Hepatocyte (in vitro differentiated cells): ENCODE data around the gene GALNT7. TPM values are rescaled to one million over a fixed set of nuclear protein-coding genes. Genes with fewer than 3 reads are reported as not detected.

ENCODE experiments used
- DNase-seq: peaks from one replicate; pipeline ENCODE4 v3.0.0-alpha.2; 2016; ENCODE audit warnings: low spot score
- H2AFZ ChIP-seq: fragments of 200-600 bp; sonication (generic); 2 replicates; pipeline ENCODE4 v1.6.0; 2016; ENCODE audit warnings: antibody characterized with exemption, mild to moderate bottlenecking
- H3K27ac ChIP-seq: fragments of 200-600 bp; sonication (generic); 2 replicates; pipeline ENCODE4 v1.5.1; 2016; ENCODE audit warnings: mild to moderate bottlenecking
- H3K27me3 ChIP-seq: fragments of 200-600 bp; sonication (generic); 2 replicates; pipeline ENCODE4 v1.6.1; 2016
- H3K36me3 ChIP-seq: fragments of 200-600 bp; sonication (generic); replicated peaks from 2 replicates; pipeline ENCODE4 v1.5.1; 2016; ENCODE audit warnings: low read depth; ENCODE audit not compliant: insufficient read depth
- H3K4me1 ChIP-seq: fragments of 200-600 bp; sonication (generic); 2 replicates; pipeline ENCODE4 v1.5.1; 2016; ENCODE audit warnings: mild to moderate bottlenecking, moderate library complexity; ENCODE audit not compliant: insufficient read depth
- H3K4me2 ChIP-seq: fragments of 200-600 bp; sonication (generic); 2 replicates; pipeline ENCODE4 v1.6.0; 2016
- H3K4me3 ChIP-seq: fragments of 200-600 bp; sonication (generic); 2 replicates; pipeline ENCODE4 v1.5.1; 2016; ENCODE audit warnings: mild to moderate bottlenecking
- H3K79me2 ChIP-seq: fragments of 200-600 bp; sonication (generic); 2 replicates; pipeline ENCODE4 v1.6.0; 2017; ENCODE audit warnings: mild to moderate bottlenecking
- H3K9me2 ChIP-seq: fragments of 200-600 bp; sonication (generic); replicated peaks from 2 replicates; pipeline ENCODE4 v1.6.0; 2017; ENCODE audit warnings: mild to moderate bottlenecking; ENCODE audit not compliant: insufficient read depth
- H3K9me3 ChIP-seq: fragments of 200-600 bp; sonication (generic); 2 replicates; pipeline ENCODE4 v1.5.1; 2016; ENCODE audit warnings: low read depth, mild to moderate bottlenecking
- H4K20me1 ChIP-seq: fragments of 200-600 bp; sonication (generic); 2 replicates; pipeline ENCODE4 v1.6.0; 2016; ENCODE audit warnings: mild to moderate bottlenecking; ENCODE audit not compliant: insufficient read depth, poor library complexity, severe bottlenecking
- CTCF ChIP-seq: fragments of 200-600 bp; sonication (generic); IDR thresholded peaks from 2 replicates; pipeline ENCODE4 v1.5.1; 2016; ENCODE audit warnings: antibody characterized with exemption, mild to moderate bottlenecking; ENCODE audit not compliant: poor library complexity
- EZH2 ChIP-seq: fragments of 200-600 bp; sonication (generic); IDR thresholded peaks from 2 replicates; pipeline ENCODE4 v1.6.1; 2016; ENCODE audit warnings: antibody characterized with exemption, mild to moderate bottlenecking, borderline replicate concordance
- EZH2phosphoT487 ChIP-seq: fragments of 200-600 bp; sonication (generic); IDR thresholded peaks from one replicate; pipeline ENCODE4 v1.6.1; 2018; ENCODE audit warnings: antibody characterized with exemption, mild to moderate bottlenecking, low read depth, moderate library complexity; ENCODE audit not compliant: unreplicated experiment, severe bottlenecking
- WGBS: methylation state at CpG from one replicate; pipeline ENCODE4 v1.1.6; 2016; ENCODE audit warnings: low lambda C conversion rate; ENCODE audit errors: missing lambda C conversion rate; 5-methylcytosine and 5-hydroxymethylcytosine counted together
- polyA plus RNA-seq: library from polyadenylated mRNA; unstranded; fragments of >200 nt; fragmentation: Nextera tagmentation; extraction: Ambion mirVana; gene quantifications from 2 replicates; pipeline ENCODE4 v1.2.1, GENCODE V29; 2016
- total RNA-seq: library from RNA; depleted of rRNA; stranded (reverse); fragments of >200 nt; gene quantifications from 2 replicates; pipeline ENCODE4 v1.2.3, GENCODE V29; 2014

The GALNT7 gene
- total and polyA plus RNA-seq, 2 experiments from 2014 or later: 23.7 to 44.6 TPM

- Histone ChIP-seq H3K79me2 (peaks cover 12% of the 10 kb centered on the region), H3K36me3 (no peaks in the 10 kb centered on the region)
Observed at GRCh38 chr4:173227756-173228155, 59.1 kb downstream of the GALNT7 start.

GRCh38 chr4:173230062-173230461, 61.5 kb downstream of the GALNT7 start:
- no peaks in the 10 kb centered on the region for H3K36me3 ChIP-seq
- H3K4me2 ChIP-seq: no peak overlapping the region
- no peak for DNase-seq
- H4K20me1 ChIP-seq: no peaks in the 10 kb centered on the region
- H3K79me2 ChIP-seq: peaks cover 8% of the 10 kb centered on the region
- no peaks in the 10 kb centered on the region for H3K27me3 ChIP-seq
- TF ChIP-seq CTCF: no peak
- no peak for TF ChIP-seq EZH2phosphoT487
- no peak for TF ChIP-seq EZH2
- H3K9me3 ChIP-seq: no peaks in the 10 kb centered on the region
- no peaks in the 10 kb centered on the region for H3K4me1 ChIP-seq
- H3K4me3 ChIP-seq: no peak overlapping the region
- H2AFZ ChIP-seq: no peak overlapping the region
- H3K9me2 ChIP-seq: no peaks in the 10 kb centered on the region
- H3K27ac ChIP-seq: no peak overlapping the region

More at GRCh38 chr4:173227756-173228155, 59.1 kb downstream of the GALNT7 start:
- no peaks in the 10 kb centered on the region for H4K20me1 ChIP-seq
- H3K9me3 ChIP-seq: no peaks in the 10 kb centered on the region
- H3K4me2 ChIP-seq: no peak overlapping the region
- no peaks in the 10 kb centered on the region for H3K9me2 ChIP-seq
- no peak overlapping the region for H3K4me3 ChIP-seq
- WGBS: 95% methylated on average over 2 of the region's 2 CpGs
- no peak for TF ChIP-seq EZH2phosphoT487
- no peak for TF ChIP-seq CTCF
- TF ChIP-seq EZH2: no peak
- no peak for DNase-seq
- H3K4me1 ChIP-seq: no peaks in the 10 kb centered on the region
- no peak overlapping the region for H3K27ac ChIP-seq
- no peaks in the 10 kb centered on the region for H3K27me3 ChIP-seq
- H2AFZ ChIP-seq: no peak overlapping the region

GRCh38 chr4:173231916-173232315, 63.3 kb downstream of the GALNT7 start:
- Histone ChIP-seq H3K36me3 (no peaks in the 10 kb centered on the region), H3K79me2 (peaks cover 2% of the 10 kb centered on the region), H3K4me1 (peaks cover 6% of the 10 kb centered on the region), H3K9me3 (no peaks in the 10 kb centered on the region), H3K9me2 (no peaks in the 10 kb centered on the region), H3K27me3 (no peaks in the 10 kb centered on the region), H3K4me2 (no peak overlapping the region), H3K4me3 (no peak overlapping the region), H2AFZ (no peak overlapping the region), H3K27ac (no peak overlapping the region), H4K20me1 (no peaks in the 10 kb centered on the region)
- no peak for TF ChIP-seq EZH2phosphoT487
- no peak for TF ChIP-seq EZH2
- peak; percentile 34 for TF ChIP-seq CTCF
- peak; percentile 24 for DNase-seq
- WGBS: 80% methylated on average over 1 of the region's 1 CpG

GRCh38 chr4:173233857-173234256, 65.2 kb downstream of the GALNT7 start:
- 96% methylated on average over 5 of the region's 5 CpGs for WGBS
- no peak overlapping the region for H3K4me3 ChIP-seq
- no peak overlapping the region for H2AFZ ChIP-seq
- H3K9me3 ChIP-seq: no peaks in the 10 kb centered on the region
- H3K27ac ChIP-seq: no peak overlapping the region
- H3K36me3 ChIP-seq: no peaks in the 10 kb centered on the region
- H3K9me2 ChIP-seq: no peaks in the 10 kb centered on the region
- H4K20me1 ChIP-seq: no peaks in the 10 kb centered on the region
- H3K4me1 ChIP-seq: peaks cover 7% of the 10 kb centered on the region
- no peaks in the 10 kb centered on the region for H3K27me3 ChIP-seq
- no peak overlapping the region for H3K4me2 ChIP-seq
- no peak for TF ChIP-seq EZH2phosphoT487
- no peak for TF ChIP-seq EZH2
- TF ChIP-seq CTCF: no peak
- peaks cover 1% of the 10 kb centered on the region for H3K79me2 ChIP-seq
- DNase-seq: no peak
